Measurements from ENCODE around the gene AMIGO2.

The AMIGO2 gene

DNA sequence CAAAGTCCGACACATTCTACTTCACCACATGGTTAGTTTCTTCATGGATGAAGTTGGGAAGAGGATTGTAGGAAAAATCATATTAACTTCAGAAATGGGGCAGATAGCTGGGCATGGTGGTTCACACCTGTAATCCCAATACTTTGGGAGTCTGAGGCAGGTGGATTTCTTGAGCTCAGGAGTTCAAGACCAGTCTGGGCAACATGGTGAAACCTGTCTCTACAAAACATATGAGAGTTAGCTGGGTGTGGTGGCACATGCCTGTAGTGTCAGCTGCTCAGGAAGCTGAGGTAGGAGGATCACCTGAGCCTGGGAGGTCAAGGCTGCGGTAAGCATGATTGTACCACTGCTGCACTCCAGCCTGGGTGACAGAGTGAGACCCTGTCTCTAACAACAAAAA is 49.9 kb downstream of the AMIGO2 start:
- no peak for DNase-seq

DNA sequence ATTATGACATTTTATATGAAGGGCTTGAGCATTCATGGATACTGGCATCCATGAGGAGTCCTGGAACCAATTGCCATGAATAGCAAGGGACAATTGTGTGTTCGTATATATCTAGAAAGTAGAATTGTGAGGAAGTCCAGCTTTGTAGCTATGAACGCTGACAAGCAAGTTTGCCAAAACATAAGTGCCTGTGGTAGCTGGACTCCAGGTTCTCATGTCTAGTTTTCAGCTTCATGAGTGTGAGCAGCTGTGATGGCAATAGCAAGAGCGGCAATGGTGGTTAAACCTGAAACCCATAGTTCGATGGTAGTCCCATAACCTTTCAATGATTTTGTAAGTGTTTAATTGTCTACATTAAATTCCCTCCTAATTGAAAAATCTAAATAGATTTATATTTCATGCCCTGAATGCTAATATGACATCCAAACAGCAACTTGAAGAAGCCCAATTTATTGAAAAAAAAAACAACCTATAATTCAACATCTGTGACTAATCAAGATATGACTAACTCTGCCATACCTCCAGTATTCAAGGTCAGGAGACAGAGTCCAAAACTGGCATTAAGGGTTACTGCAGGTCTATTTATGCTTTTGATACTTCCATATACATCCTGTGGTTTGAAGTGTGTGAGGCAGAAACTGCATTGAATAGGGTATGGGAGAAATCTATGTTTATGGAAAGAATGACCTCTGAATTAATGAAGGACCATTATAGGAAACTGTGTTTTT is 50.6 kb downstream of the AMIGO2 start:
- no peak for DNase-seq

DNA sequence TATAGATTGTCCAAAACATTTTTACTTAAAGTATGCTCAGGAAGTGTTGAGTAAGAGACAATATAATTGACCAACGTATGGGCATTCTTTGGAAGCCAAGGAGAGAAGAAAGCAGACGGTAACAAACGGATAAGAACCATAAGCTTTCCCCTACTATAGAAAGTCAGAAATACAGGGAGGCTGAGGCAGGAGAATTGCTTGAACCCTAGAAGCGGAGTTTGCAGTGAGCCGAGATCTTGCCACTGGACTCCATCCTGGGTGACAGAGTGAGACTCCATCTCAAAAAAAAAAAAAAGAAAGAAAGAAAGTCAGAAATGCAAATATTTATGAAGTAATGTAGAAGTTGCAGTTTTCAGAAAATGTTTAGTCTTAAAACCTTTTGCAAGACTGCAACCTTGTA is 51.6 kb downstream of the AMIGO2 start:
- no peak for DNase-seq
